ACHN (cell line): Measurements from ENCODE around the gene TXLNA.
A peak's percentile ranks its signal among the peaks of the same experiment; 100 is the strongest.

Experiments used
- DNase-seq: peaks from one replicate; pipeline ENCODE4 v3.0.0-alpha.2; 2015
- in situ Hi-C: cut with HindIII; loops from 2 replicates; pipeline ENCODE4 v1.10.0; 2017; ENCODE audit warnings: low sequenced_read_pairs, low pct_ligation_motif_present, low pct_unique_long_range_greater_than_20kb

TXLNA gene

DNA sequence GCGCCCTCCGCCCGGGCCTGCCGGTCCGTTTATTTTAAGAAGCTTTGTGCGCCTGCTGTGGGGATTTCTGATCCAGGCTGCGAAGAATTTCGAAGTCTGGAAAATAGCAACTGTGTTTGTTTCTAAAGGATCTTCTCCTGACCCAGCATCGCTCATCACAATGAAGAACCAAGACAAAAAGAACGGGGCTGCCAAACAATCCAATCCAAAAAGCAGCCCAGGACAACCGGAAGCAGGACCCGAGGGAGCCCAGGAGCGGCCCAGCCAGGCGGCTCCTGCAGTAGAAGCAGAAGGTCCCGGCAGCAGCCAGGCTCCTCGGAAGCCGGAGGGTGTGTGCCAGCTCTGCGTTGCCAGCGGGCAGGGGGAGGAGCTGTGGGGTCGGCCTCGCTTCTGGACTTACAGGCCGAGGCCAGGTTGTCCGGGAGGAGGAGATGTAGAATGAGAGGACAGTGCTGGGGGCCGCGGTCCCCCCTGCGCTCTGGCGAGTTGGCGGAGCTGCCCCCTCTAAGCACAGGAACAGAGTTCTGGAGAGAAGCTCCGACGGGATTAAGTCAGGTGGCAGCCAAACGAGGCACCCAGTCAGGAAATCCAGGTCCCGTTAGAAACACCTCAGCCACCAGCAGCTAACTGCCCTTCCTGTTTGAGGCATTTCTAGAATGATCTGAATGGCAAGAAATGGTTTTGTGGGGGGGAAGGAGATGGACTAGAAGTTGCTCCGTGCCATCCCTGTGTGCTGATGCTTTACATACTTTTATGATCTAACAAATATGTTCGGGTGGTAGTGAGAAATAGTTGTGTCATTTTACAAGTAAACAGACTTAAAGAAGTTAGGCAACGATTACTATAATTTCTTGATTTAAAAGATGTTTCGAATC, 948 bp downstream of the TXLNA start:
- DNase-seq = peak; percentile 56
- in situ Hi-C loops = no loop called here

DNA sequence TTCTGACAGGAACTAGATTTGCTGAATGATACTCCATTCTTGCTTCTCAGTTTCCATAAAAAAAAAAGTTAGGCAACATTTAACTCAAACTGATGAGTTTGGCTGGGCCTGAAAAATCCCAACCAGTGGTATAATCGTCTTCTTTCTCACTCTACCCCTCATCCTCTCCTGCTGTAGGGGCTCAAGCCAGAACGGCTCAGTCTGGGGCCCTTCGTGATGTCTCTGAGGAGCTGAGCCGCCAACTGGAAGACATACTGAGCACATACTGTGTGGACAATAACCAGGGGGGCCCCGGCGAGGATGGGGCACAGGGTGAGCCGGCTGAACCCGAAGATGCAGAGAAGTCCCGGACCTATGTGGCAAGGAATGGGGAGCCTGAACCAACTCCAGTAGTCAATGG, 1.6 kb downstream of the TXLNA start:
- in situ Hi-C loops = no loop called here
- DNase-seq = no peak

DNA sequence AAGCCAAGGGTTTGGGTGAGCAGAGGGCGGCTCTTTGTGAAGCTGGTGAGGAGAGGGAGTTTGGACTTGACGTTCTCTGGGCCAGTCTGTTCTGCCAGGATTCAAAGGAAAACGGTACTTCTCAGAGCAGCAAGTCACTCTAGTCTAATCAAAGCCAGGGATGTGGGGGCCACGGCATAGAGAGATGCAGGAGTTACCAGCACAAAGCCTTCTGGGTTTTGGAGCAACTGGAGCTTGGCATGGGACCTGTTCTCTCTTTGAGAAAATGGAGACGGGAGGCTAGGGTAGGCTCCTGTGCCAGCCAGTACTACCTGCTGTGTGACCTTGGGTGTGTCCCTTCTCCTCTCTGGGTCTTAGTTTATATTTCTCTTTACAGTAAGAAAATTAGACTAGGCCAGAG, 2.1 kb downstream of the TXLNA start:
- in situ Hi-C loops = no loop called here
- no peak for DNase-seq

DNA sequence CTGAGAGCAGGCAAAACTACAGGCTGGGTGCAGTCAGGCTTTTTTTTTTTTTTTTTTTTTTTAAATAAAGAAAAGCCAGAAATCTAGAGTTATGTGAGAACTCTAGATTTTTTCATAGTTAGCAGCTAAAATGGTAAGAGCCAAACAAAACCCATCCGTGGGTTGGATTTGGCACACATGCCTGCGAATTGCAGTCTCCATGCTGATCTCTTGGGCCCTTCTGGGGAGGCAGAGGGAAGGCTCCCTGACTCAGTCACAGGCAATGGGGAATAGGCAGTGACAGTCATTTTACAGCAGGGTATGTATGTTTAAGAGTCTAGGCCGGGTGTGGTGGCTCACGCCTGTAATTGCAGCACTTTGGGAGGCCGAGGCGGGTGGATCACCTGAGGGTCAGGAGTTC, 2.6 kb downstream of the TXLNA start:
- DNase-seq = no peak
- in situ Hi-C loops = no loop called here

DNA sequence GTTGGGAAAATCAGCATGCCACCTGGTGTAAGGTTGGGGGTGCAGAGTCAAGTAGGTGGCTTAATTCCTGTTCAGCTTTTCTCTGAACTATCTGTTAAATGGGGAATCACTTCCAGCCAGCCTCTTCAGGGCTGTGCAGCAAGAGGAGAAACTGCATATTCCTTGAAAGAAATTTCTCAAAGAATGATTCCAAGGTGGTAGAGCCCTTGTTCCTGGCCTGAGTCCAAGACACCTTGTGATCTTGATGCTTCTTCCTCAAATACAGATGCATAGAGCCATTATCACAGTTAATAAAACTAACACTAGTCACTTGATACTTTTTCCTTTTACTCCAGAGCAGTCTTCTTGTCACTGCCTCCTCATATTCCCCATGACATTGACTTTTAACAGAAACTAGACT, 5.2 kb downstream of the TXLNA start:
- in situ Hi-C loops = no loop called here

DNA sequence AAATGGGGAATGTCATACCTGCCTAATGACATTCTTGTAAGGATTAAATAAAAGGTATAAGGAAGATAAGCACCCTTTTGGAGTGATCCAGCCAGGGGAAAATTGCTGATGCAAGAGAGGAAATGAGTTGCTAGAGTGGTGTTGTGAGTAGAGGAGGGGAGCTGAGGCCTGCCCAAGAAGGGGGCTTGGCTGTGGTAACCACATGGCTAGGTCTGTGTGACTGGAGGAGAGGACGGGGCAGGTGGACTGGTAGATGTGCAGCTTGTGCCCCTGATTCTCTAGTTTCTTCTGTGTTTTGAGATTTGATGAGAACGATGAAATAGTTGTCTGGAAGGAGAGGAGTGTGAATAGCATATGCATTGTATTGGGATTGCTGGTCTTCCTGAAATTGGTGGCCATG, 6.6 kb downstream of the TXLNA start:
- DNase-seq = no peak
- in situ Hi-C loops = no loop called here

More for the DNA sequence above, 5.2 kb downstream of the TXLNA start:
- DNase-seq = no peak

DNA sequence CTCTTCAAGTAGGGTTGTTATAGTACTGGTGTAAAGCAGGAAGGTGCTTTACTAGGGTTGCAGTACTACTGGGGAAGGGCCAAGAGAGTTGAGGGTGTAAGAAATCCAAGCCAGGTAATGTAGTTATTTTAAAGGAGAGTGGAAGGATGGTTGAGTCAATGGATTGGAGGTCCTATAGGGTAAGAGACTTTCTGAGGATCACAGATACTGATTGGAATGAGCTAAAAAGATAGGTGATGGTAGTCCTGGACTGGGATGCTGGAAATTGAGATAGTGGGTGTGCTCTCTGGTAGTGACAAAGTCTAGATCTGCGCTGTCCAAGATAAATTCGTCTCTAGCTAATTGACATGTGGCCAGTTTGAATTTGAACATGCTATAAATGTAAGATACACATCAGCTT, 7.0 kb downstream of the TXLNA start:
- no peak for DNase-seq
- in situ Hi-C loops = no loop called here

DNA sequence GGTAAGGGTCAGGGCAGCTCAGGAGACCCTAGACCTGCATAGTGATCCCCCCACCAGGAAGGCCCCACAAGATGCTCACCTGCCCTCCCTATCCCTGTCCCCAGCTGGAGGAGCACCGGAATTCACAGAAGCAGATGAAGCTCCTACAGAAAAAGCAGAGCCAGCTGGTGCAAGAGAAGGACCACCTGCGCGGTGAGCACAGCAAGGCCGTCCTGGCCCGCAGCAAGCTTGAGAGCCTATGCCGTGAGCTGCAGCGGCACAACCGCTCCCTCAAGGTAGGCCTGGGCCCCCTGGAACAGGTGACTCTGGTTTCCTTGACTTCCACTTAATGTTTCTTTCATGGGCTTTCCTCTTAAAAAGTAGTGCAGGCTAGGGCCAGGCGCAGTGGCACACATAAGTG, 8.4 kb downstream of the TXLNA start:
- no peak for DNase-seq
- in situ Hi-C loops = no loop called here

DNA sequence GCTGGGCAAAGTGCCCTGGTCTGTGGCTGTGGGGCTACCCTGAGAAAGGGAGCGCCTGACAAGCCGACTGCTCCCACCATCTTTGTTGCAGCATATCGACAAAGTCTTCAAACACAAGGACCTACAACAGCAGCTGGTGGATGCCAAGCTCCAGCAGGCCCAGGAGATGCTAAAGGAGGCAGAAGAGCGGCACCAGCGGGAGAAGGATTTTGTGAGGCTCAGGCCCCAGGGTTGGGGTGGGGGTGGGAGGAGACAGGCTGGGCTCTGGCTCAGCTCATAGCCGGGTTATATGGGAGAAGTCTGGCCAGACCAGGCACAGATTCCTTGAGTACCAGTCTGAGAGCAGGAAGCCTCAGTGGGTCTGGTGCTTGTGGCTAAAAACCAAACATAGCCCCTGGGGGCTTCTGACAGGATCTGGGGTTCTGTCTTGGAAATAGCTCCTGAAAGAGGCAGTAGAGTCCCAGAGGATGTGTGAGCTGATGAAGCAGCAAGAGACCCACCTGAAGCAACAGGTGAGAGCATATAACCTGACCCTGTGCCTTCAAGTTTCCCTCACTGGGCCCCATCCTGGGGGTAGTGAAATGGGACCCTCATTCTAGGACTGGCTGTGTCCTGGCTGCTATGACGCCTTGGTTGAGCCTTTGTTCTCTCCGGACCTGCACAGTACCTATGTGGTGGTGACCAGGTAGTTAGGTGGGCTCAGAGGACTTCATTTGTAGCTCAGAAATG, 12.9 kb downstream of the TXLNA start:
- in situ Hi-C loops = no loop called here
- no peak for DNase-seq

DNA sequence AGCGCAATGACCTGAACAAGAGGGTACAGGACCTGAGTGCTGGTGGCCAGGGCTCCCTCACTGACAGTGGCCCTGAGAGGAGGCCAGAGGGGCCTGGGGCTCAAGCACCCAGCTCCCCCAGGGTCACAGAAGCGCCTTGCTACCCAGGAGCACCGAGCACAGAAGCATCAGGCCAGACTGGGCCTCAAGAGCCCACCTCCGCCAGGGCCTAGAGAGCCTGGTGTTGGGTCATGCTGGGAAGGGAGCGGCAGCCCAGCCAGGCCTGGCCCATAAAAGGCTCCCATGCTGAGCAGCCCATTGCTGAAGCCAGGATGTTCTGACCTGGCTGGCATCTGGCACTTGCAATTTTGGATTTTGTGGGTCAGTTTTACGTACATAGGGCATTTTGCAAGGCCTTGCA, 15.5 kb downstream of the TXLNA start:
- no peak for DNase-seq
- in situ Hi-C loops = no loop called here

DNA sequence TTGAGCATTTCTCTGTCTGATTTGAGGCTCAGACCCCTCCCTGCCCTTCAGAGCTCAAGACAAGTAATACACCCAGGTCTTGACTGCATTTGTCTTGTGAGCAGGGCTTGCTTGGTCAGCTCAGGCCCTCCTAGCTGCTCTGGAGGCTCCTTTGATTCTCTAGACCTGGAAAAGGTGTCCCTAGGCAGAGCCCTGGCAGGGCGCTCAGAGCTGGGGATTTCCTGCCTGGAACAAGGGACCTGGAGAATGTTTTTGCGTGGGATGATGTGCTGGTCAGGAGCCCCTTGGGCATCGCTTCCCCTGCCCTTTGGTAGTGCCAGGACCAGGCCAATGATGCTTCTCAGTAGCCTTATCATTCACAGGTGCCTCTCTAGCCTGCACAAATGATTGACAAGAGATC, 16.1 kb downstream of the TXLNA start:
- no peak for DNase-seq
- in situ Hi-C loops = no loop called here

DNA sequence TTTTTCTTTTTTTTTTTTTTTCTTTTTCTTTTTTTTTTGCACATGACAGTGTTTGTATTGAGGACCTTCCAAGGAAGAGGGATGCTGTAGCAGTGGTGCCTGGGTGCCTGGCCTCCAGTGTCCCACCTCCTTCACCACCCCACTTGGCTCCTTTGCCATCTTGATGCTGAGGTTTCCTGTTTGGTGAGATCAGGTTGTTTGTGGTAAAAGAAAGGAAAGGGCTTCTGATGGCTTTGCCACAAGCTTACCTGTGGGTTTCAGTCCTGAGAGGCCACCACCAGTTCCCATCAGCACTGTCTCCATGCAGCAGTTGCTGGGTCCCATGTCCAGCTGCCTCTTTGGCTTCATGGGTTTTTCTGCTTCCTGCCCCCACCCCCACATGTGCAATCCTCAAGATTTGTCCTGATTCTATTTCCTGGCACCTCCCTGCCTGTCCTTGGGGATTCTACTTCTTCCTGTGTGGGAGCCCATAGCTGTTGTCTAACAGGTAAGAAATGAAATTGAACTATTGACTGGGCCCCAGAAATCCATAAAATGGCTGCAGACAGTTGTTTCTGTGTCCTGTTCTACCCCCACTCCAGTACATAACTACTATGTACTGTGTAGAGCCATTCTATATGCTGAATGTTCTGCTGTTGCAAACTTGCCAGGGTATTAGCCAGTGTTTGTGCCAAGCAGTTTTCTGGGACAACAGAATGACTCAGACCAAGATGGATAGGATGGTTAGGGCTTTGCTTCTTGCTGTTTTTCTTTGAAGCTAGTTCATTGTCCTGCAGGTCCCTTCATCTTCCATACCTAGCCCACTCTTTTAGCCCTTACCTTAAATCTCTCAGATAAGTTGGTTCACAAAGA, 16.7 kb downstream of the TXLNA start:
- DNase-seq = no peak
- in situ Hi-C loops = no loop called here

DNA sequence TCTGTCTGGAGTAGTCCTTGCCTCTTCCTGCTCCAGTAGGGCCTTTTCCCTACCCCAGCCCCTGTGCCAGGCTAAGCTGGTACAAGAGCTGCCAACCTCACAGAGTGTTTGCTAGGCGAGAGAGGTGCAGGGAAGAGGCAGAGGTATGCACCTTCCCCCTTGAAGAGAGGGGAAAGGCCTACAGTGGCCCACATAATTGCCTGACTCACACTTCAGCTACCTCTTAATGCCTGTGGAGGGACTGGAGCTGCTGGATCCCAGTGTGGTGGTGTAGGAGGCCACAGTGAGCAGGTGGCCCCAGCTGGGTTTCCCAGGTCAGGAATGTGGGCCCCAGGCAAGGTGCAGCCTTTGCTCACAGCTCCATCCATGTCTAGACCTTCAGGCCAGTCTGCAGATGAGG, 17.6 kb downstream of the TXLNA start:
- in situ Hi-C loops = no loop called here
- no peak for DNase-seq

DNA sequence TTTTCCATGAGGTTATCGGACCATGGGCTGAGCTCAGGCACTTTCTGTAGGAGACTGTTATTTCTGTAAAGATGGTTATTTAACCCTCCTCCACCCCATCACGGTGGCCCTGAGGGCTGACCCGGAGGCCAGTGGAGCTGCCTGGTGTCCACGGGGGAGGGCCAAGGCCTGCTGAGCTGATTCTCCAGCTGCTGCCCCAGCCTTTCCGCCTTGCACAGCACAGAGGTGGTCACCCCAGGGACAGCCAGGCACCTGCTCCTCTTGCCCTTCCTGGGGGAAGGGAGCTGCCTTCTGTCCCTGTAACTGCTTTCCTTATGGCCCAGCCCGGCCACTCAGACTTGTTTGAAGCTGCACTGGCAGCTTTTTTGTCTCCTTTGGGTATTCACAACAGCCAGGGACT, 18.4 kb downstream of the TXLNA start:
- no peak for DNase-seq
- in situ Hi-C loops = no loop called here

DNA sequence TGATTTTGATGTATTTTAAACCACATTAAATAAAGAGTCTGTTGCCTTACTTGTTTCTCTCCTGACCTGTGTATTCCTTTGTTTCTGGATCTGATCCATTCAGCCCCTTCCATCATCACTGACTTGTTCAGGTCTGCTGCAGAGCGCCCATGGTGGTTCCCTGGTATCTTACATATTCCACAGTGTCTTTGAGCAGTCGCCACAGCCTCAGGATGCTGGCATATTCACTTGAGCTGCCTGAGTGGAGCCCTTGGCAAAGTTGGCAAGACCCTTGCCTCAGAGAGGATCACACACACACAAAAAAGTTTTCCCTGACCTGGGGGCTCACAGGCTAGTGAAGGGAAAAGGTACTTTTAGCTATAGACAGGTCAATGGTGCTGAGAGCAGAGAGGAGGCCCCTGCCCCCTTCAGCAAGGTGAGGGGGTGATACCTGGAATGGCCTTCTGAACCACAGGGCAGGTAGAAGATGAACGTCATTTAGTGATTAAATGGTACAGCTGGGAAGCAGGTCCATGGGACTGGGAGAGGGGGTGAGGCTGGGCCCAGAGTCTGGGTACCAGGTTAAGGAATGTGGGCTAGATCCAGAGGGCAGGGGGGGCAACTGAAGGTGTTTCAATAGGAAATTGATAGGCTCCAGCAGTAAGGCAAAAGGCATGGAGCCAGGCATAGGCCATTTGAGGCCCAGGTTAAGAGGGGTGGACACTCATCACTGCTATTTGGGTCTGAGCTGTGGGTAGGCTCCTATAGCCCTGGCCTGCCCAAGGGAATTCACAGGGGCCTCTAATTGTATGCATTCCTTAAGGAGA, 19.0 kb downstream of the TXLNA start:
- in situ Hi-C loops = no loop called here
- no peak for DNase-seq

DNA sequence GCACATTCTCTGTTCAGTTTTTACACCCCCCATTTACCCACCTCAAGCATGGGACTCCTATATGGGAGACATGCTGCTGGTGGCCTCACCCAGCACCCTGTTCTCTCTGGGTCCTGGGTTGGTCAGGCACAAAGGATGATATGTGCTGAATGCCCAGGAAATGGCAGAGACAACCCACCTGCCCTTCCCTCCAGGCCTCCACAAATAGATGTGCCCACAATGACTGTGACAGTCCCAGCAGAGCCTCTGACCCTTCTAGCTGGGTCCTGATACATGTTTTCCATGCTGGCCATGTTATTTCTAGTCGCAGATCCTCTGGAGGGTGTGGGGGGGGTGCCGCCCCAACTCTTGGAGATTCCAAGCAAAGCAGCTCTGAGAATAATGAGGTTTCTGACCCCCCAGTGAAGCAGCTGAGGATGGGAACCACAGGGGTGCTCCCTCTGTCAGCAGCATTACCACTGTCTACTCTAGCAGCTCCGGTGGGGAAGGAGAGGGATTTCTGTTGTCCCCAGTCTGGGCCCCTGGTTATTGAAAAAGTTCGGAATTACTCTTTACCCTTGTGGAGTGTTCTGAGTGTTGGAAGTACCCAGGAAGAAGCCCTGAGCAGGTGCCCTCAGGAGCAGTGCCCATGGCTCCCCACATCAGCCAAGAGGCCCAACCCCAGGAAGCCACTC, 19.7 kb downstream of the TXLNA start:
- in situ Hi-C loops = no loop called here

DNA sequence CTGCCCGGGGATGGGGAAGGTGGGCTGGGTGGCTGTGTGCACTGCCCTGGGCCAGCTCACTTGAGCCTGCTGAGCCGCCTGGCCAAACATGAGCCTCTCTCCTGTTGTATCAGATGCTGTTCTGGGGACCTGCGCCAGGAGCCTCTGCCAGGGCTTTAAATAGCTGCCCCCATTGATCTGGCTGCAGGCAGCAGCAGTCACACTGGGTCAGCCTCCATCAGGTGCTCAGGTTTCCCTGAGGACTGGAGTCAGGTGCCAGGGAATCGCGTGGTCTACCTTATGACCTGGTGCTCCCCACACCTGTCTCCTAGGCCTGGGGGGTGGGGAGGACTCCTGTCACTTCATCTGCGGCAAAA, 20.2 kb downstream of the TXLNA start:
- in situ Hi-C loops = no loop called here
- DNase-seq = no peak

More for the DNA sequence above, 19.7 kb downstream of the TXLNA start:
- no peak for DNase-seq
